ENCODE measurements around the gene AXIN2. TPM values are rescaled to one million over a fixed set of nuclear protein-coding genes. Genes with fewer than 3 reads are reported as not detected.

AXIN2 gene
- total RNA-seq, 1 donor from 2014 or later, result 3.6 TPM

- DNase-seq (ENCODE audit: low read depth, low spot score), result no peak
Observed at GRCh38 chr17:65482201-65482600, 79.2 kb downstream of the AXIN2 start.

- no peak for DNase-seq (ENCODE audit: low read depth, low spot score)
Observed at GRCh38 chr17:65479282-65479681, 82.2 kb downstream of the AXIN2 start.

Data from pulmonary artery endothelial cell (primary cell).